K562 (cell line): Measurements from ENCODE around the gene SYTL2. TPM values are rescaled to one million over a fixed set of nuclear protein-coding genes. Genes with fewer than 3 reads are reported as not detected.

Source experiments
- ATAC-seq: fragments of 200-7000 bp; cut with Tn5 transposase; 3 replicates; pipeline ENCODE4 v1.9.1; 2020; ENCODE audit warnings: moderate library complexity
- BruUV-seq: library from RNA; stranded (reverse); fragments of 400-500 nt; replicated peaks from 2 replicates; lab custom pipeline; 2021; lab: Mats Ljungman, UMichigan
- CTCF ChIA-PET: fragments of 300-600 bp; formaldehyde crosslinking; extraction: SDS; loops from one replicate; lab custom pipeline; 2021; ENCODE audit warnings: low intra/inter-chr PET ratio; lab: Yijun Ruan, JAX
- POLR2A ChIA-PET: fragments of 300-600, 350-650 bp; sonication (Branson Sonifier 250); formaldehyde crosslinking; extraction: SDS; loops from one replicate; lab custom pipeline; 2021; ENCODE audit warnings: antibody characterized with exemption, inconsistent platforms; lab: Yijun Ruan, JAX
- DNase-seq, 4 experiments: peaks; one replicate each; pipeline versions ENCODE4 v3.0.0 to v3.0.0-alpha.2; 2011 to 2018; ENCODE audit warnings: low spot score in 3 of 4, mixed read lengths in 3 of 4; ENCODE audit errors: extremely low read depth in 1 of 4
- FAIRE-seq: peaks from 2 replicates; lab custom pipeline; 2011; peaks lifted over from hg19 to GRCh38; lab: Jason Lieb, UNC
- H2AFZ ChIP-seq: 2 replicates; pipeline ENCODE4 v1.6.0; 2011; ENCODE audit warnings: low read depth, low read length, control low read depth, inconsistent platforms
- H3K27ac ChIP-seq: fragments of 200-600 bp; 3 replicates; pipeline ENCODE4 v1.8.0; 2011; ENCODE audit warnings: low read depth, mild to moderate bottlenecking, control low read depth, inconsistent platforms, low read length, moderate library complexity, mixed read lengths; ENCODE audit errors: extremely low read depth
- H3K27me3 ChIP-seq, 2 experiments: fragments of 300-600 bp in 1 of 2; 2 replicates in 1 of 2; 3 replicates in 1 of 2; pipeline versions ENCODE4 v1.6.0 to v1.8.0; 2011; ENCODE audit warnings: inconsistent platforms in 2 of 2, low read length in 2 of 2, mild to moderate bottlenecking in 1 of 2, mixed read lengths in 1 of 2, moderate library complexity in 1 of 2; ENCODE audit not compliant: control insufficient read depth in 2 of 2, insufficient read depth in 2 of 2
- H3K36me3 ChIP-seq: fragments of 300-600 bp; 3 replicates; pipeline ENCODE4 v1.8.0; 2011; ENCODE audit warnings: mild to moderate bottlenecking, low read length, inconsistent platforms; ENCODE audit not compliant: control insufficient read depth, insufficient read depth
- H3K4me1 ChIP-seq, 2 experiments: fragments of 200-600 bp in 1 of 2; replicated peaks in 1 of 2; 2 replicates in 1 of 2; 3 replicates in 1 of 2; pipeline versions ENCODE4 v1.5.1 to v1.8.0; 2011; ENCODE audit warnings: inconsistent platforms in 2 of 2, low read length in 2 of 2, mild to moderate bottlenecking in 1 of 2, mixed read lengths in 1 of 2, moderate library complexity in 1 of 2; ENCODE audit not compliant: control insufficient read depth in 2 of 2, insufficient read depth in 2 of 2
- H3K4me2 ChIP-seq: 2 replicates; pipeline ENCODE4 v1.6.1; 2011; ENCODE audit warnings: low read length, control low read depth, inconsistent platforms, mixed read lengths; ENCODE audit not compliant: insufficient read depth
- H3K4me3 ChIP-seq: fragments of 200-600 bp; sonication (generic), shearing (Covaris generic); 2 replicates; pipeline ENCODE4 v1.5.1; 2016; ENCODE audit warnings: control low read depth, inconsistent platforms
- H3K79me2 ChIP-seq: fragments of 200-600 bp; 3 replicates; pipeline ENCODE4 v1.8.0; 2011; ENCODE audit warnings: low read length, inconsistent platforms; ENCODE audit not compliant: control insufficient read depth, insufficient read depth
- H3K9ac ChIP-seq, 2 experiments: 2 replicates each; pipeline versions ENCODE4 v1.6.0 to v1.6.1; 2011; ENCODE audit warnings: low read depth in 2 of 2, low read length in 2 of 2, control low read depth in 1 of 2, inconsistent platforms in 1 of 2, mild to moderate bottlenecking in 1 of 2, mixed read lengths in 1 of 2; ENCODE audit not compliant: insufficient read depth in 1 of 2
- H3K9me1 ChIP-seq: one replicate; pipeline ENCODE4 v1.6.0; 2011; ENCODE audit warnings: inconsistent platforms, mild to moderate bottlenecking, low read length, moderate library complexity; ENCODE audit not compliant: control insufficient read depth, insufficient read depth
- H3K9me3 ChIP-seq: replicated peaks from 2 replicates; pipeline ENCODE4 v1.5.1; 2011; ENCODE audit warnings: low read depth, low read length, inconsistent platforms; ENCODE audit not compliant: control insufficient read depth, insufficient read depth
- H4K20me1 ChIP-seq: replicated peaks from 2 replicates; pipeline ENCODE4 v1.6.1; 2011; ENCODE audit warnings: low read length, inconsistent platforms, mixed read lengths; ENCODE audit not compliant: control insufficient read depth, insufficient read depth
- CEBPB ChIP-seq: fragments of 450-650 bp; IDR thresholded peaks from 2 replicates; pipeline ENCODE4 v1.6.1; 2016; ENCODE audit warnings: missing genetic modification characterization, missing compliant biosample characterization
- NFIC ChIP-seq: fragments of 450-650 bp; IDR thresholded peaks from 2 replicates; pipeline ENCODE4 v1.6.1; 2017; ENCODE audit warnings: mild to moderate bottlenecking, inconsistent platforms
- NKRF ChIP-seq: fragments of 450-650 bp; IDR thresholded peaks from 2 replicates; pipeline ENCODE4 v1.6.1; 2016; ENCODE audit warnings: borderline replicate concordance
- SAFB2 ChIP-seq: fragments of 200-400 bp; formaldehyde crosslinking; IDR thresholded peaks from 2 replicates; pipeline ENCODE4 v1.6.1; 2018; ENCODE audit warnings: borderline replicate concordance, low read length, low read depth, moderate library complexity; ENCODE audit not compliant: severe bottlenecking
- SETDB1 ChIP-seq: IDR thresholded peaks from one replicate; pipeline ENCODE4 v1.6.1; 2012; ENCODE audit warnings: low read length, control low read depth, inconsistent platforms
- ZNF23 ChIP-seq: fragments of 250-450 bp; sonication (Bioruptor Pico); IDR thresholded peaks from 2 replicates; pipeline ENCODE4 v1.4.0; 2020; ENCODE audit warnings: mild to moderate bottlenecking
- ZNF253 ChIP-seq: fragments of 250-450 bp; sonication (Bioruptor Pico); conservative IDR thresholded peaks from 2 replicates; pipeline ENCODE4 v1.6.1; 2021; ENCODE audit warnings: mild to moderate bottlenecking
- WGBS: fragments of 100-300 bp; shearing (Covaris generic); methylation state at CpG from one replicate; pipeline ENCODE4 v1.1.6; 2016; ENCODE audit warnings: low coverage, mixed read lengths; ENCODE audit not compliant: insufficient coverage; ENCODE audit errors: missing lambda C conversion rate; 5-methylcytosine and 5-hydroxymethylcytosine counted together
- in situ Hi-C: fragments of 300-500 bp; cut with MboI; formaldehyde crosslinking; loops from 4 replicates; pipeline ENCODE4 v1.15.0; 2018; ENCODE audit warnings: inconsistent platforms, mixed read lengths
- intact Hi-C: fragments of 100-400 bp; cut with micrococcal nuclease; formaldehyde crosslinking; loops from 2 replicates; pipeline ENCODE4 v1.14.2; 2022
- polyA plus RNA-seq, 8 experiments: library from polyadenylated mRNA; depleted of rRNA in 4 of 8; stranded (reverse) in 5 of 8; unstranded in 3 of 8; fragments of >200 nt; fragmentation: Nextera tagmentation in 2 of 8; fragmentation: Illumina TruSeq in 1 of 8; extraction: Ambion mirVana in 2 of 8; extraction: Trizol in 1 of 8; gene quantifications; 2 replicates each; pipeline versions ENCODE4 v1.2.1 to v1.2.3, GENCODE V29; 2011 to 2014; ENCODE audit warnings: inconsistent platforms in 1 of 8, missing spikeins in 1 of 8
- total RNA-seq, 7 experiments: library from RNA; depleted of rRNA in 6 of 7; stranded (reverse); fragments of >200 nt in 6 of 7; fragmentation: Illumina TruSeq in 2 of 7; extraction: Trizol in 2 of 7; gene quantifications; 2 replicates each; pipeline versions ENCODE4 v1.2.1 to v1.2.3, GENCODE V29; 2011 to 2021; ENCODE audit warnings: low replicate concordance in 1 of 7

Gene SYTL2
- total and polyA plus RNA-seq, 9 of the 15 experiments (the other 6 are each of a cell fraction or from before 2014, with no cell fraction given) = 0.05 to 0.57 (median 0.35) TPM

- CTCF ChIA-PET = no interaction called here
Observed at GRCh38 chr11:85685820-85686459, 125.0 kb downstream of the SYTL2 start, which contains the start of gene CCDC89. Gene CCDC89, minus strand, starts transcription at chr11:85686195. Its CDS starts 65 bp downstream, at chr11:85686130.

More at GRCh38 chr11:85685820-85686459, 125.0 kb downstream of the SYTL2 start, which contains the start of gene CCDC89:
- ATAC-seq = peak; percentile 58
- in situ Hi-C loops = no loop called here
- Histone ChIP-seq H4K20me1 (no peaks in the 10 kb centered on the region), H3K9ac (peak within 1 kb of the TSS in 1 of 2 experiments; percentile 67; a peak in 1 of 4 replicates), H3K9me3 (no peaks in the 10 kb centered on the region), H3K79me2 (no peaks in the 10 kb centered on the region), H3K27me3 (peaks cover 5 to 23% of the 10 kb centered on the region in 2 experiments; a peak in 4 of 5 replicates), H3K9me1 (no peaks in the 10 kb centered on the region), H3K4me2 (0 out of 2 replicates have a peak within 1 kb of the TSS, but pooled peaks have one; percentile 1), H3K4me3 (no peak within 1 kb of the TSS), H2AFZ (peak within 1 kb of the TSS; percentile 57), H3K4me1 (peaks cover 0 to 9% of the 10 kb centered on the region in 2 experiments; a peak in 1 of 5 replicates), H3K27ac (no peak within 1 kb of the TSS), H3K36me3 (no peaks in the 10 kb centered on the region)
- no peak for FAIRE-seq
- DNase-seq = peak in 2 of 4 experiments; percentile 18 to 32
- BruUV-seq = no TSS peak
- under 1% methylated on average over 13 of the region's 13 CpGs for WGBS
- TF ChIP-seq NFIC = peak; percentile 70
- TF ChIP-seq SETDB1 = no peak
- no peak for TF ChIP-seq NKRF
- no peak for TF ChIP-seq CEBPB (tag)
- TF ChIP-seq ZNF23 (CRISPR knock-in tag) = no peak
- no peak for TF ChIP-seq SAFB2
- no peak for TF ChIP-seq ZNF253 (CRISPR knock-in tag)
- POLR2A ChIA-PET = interaction anchor here (0.5 to 1.2 kb wide), 6 partner anchors 10 to 958 kb away, joined by 3 to 5 read pairs (median 4); partner anchors contain the start of genes TMEM126A and TMEM126B
- intact Hi-C loops = no loop called here
